ENCODE data around the gene FREM2. TPM values are rescaled to one million over a fixed set of nuclear protein-coding genes. Genes with fewer than 3 reads are reported as not detected.

Gene FREM2
- total RNA-seq, 1 donor from 2014 or later = 4.6 TPM

DNA sequence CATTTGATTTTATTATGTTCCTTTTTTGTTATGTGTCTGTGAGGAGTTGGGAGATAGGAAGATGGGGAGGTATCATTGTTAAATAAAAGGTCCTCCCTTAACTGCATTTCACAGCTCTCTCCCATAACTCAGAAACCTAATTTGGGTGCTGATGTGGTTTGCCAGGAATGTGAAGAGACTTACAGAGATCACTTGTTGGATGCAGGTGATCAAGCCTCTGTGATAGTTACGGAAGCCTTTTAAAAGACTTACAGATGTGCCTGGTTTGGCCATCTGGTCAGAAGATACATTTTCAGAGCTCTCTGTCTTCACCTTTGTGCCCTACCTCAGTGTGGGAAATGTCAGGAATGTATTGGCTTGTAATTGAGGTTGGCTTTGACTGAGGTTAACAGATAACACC, 157.7 kb downstream of the FREM2 start:
- no peak overlapping the region for H3K27ac Mint-ChIP-seq (ENCODE audit: unreplicated experiment)
- no peaks in the 10 kb centered on the region for H3K4me1 Mint-ChIP-seq (ENCODE audit: unreplicated experiment)
- H3K4me3 Mint-ChIP-seq (ENCODE audit: unreplicated experiment) = no peak overlapping the region
- TF ChIP-seq, protein P1, sequence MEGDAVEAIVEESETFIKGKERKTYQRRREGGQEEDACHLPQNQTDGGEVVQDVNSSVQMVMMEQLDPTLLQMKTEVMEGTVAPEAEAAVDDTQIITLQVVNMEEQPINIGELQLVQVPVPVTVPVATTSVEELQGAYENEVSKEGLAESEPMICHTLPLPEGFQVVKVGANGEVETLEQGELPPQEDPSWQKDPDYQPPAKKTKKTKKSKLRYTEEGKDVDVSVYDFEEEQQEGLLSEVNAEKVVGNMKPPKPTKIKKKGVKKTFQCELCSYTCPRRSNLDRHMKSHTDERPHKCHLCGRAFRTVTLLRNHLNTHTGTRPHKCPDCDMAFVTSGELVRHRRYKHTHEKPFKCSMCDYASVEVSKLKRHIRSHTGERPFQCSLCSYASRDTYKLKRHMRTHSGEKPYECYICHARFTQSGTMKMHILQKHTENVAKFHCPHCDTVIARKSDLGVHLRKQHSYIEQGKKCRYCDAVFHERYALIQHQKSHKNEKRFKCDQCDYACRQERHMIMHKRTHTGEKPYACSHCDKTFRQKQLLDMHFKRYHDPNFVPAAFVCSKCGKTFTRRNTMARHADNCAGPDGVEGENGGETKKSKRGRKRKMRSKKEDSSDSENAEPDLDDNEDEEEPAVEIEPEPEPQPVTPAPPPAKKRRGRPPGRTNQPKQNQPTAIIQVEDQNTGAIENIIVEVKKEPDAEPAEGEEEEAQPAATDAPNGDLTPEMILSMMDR (IDR thresholded peaks at IDR 0.05; ENCODE audit: unreplicated experiment) = no peak
- no peaks in the 10 kb centered on the region for H3K9me3 Mint-ChIP-seq (ENCODE audit: unreplicated experiment)
- H3K27me3 Mint-ChIP-seq (ENCODE audit: unreplicated experiment) = no peaks in the 10 kb centered on the region
- H3K36me3 Mint-ChIP-seq (ENCODE audit: low read depth, unreplicated experiment) = no peaks in the 10 kb centered on the region
- DNase-seq (ENCODE audit: low spot score) = no peak

DNA sequence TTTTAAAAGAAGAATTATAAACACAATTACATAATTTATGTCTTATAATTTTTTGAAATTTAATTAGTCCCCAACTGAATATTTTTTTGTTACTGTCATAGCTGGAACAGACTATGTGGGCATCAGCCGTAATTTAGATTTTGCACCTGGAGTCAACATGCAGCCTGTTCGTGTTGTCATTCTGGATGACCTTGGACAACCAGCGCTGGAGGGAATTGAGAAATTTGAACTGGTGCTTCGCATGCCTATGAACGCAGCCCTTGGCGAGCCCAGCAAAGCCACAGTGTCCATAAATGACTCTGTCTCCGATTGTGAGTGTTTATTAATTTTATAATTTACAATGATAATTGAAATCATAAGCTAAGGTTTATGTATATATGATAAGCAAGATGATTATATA, 161.5 kb downstream of the FREM2 start:
- DNase-seq (ENCODE audit: low spot score) = no peak
- TF ChIP-seq, protein P1 (IDR thresholded peaks at IDR 0.05; ENCODE audit: unreplicated experiment) = no peak
- H3K4me1 Mint-ChIP-seq (ENCODE audit: unreplicated experiment) = no peaks in the 10 kb centered on the region
- no peak overlapping the region for H3K27ac Mint-ChIP-seq (ENCODE audit: unreplicated experiment)
- H3K36me3 Mint-ChIP-seq (ENCODE audit: low read depth, unreplicated experiment) = no peaks in the 10 kb centered on the region
- H3K27me3 Mint-ChIP-seq (ENCODE audit: unreplicated experiment) = no peaks in the 10 kb centered on the region
- H3K9me3 Mint-ChIP-seq (ENCODE audit: unreplicated experiment) = no peaks in the 10 kb centered on the region
- no peak overlapping the region for H3K4me3 Mint-ChIP-seq (ENCODE audit: unreplicated experiment)

DNA sequence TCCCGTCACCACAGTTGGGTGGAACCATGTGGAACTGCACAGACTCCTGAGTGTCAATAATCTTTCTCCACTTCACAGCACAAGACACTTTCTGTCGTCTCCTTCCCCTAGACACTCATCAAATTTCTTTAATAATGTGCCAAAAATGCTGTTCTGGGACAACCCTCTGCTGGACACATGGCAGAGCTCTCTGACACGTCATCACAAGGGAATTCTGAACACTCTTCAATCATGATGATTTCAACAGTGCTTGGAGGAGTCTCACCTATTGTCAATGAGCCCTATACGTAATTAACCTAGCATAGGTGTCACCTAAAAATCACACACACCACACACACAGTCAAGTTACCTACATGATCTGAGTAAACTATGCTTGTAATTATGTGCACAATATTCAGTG, 162.4 kb downstream of the FREM2 start:
- H3K36me3 Mint-ChIP-seq (ENCODE audit: low read depth, unreplicated experiment) = no peaks in the 10 kb centered on the region
- no peak overlapping the region for H3K27ac Mint-ChIP-seq (ENCODE audit: unreplicated experiment)
- DNase-seq (ENCODE audit: low spot score) = no peak
- TF ChIP-seq, protein P1 (IDR thresholded peaks at IDR 0.05; ENCODE audit: unreplicated experiment) = no peak
- H3K9me3 Mint-ChIP-seq (ENCODE audit: unreplicated experiment) = no peaks in the 10 kb centered on the region
- H3K4me1 Mint-ChIP-seq (ENCODE audit: unreplicated experiment) = no peaks in the 10 kb centered on the region
- no peaks in the 10 kb centered on the region for H3K27me3 Mint-ChIP-seq (ENCODE audit: unreplicated experiment)
- no peak overlapping the region for H3K4me3 Mint-ChIP-seq (ENCODE audit: unreplicated experiment)

DNA sequence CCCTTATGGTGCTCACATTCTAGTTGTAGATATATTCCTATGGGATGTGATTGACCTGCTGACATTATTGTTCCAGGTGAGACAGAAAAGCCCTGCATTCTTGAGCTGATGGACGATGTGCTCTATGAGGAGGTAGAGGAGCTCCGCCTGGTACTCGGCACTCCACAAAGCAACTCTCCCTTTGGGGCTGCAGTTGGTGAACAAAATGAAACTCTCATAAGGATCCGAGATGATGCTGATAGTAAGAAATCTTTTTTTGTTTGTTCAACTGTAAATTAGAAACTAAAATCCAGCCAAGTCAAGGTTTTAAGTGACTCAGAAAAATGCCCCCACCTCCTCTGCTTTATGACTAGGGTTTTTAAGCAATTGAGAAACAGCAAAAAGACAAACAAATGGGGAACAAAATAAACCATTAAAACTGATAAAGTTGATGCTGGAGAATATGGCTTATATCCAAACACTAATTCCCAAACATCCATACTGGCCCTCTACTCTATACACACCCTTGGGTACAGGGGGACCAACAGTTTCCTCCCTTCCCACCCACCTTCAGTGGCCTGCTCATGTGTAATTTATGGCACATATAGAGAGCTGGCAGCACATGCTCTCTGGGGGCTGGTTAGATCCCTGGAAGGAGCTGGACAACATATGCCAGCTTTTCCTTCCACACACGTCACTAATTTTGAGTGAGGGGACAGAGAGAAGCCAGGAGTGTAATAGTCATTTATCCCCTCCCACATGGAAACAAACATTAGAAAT, 164.2 kb downstream of the FREM2 start:
- H3K9me3 Mint-ChIP-seq (ENCODE audit: unreplicated experiment) = no peaks in the 10 kb centered on the region
- no peak overlapping the region for H3K27ac Mint-ChIP-seq (ENCODE audit: unreplicated experiment)

DNA sequence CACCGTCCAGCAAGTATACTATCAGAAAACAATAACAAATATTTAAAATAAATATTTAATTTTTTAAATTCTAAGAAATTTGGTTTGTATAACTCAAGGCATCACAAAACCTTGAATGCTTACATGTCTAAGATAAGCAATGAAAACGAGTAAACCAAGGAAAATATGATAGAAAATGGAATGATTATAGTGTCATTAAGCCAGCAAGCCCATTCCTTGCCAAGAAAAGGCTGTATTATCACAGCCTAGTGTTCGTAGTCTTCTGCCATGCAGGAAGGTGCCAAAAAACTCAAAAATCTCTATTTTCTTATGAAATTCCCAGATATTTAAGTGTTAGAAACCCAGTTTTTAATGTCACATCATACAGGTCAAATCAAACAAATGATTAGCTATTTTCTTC, 167.3 kb downstream of the FREM2 start:
- Mint-ChIP-seq H3K36me3 (ENCODE audit: low read depth, unreplicated experiment) (no peaks in the 10 kb centered on the region), H3K27ac (ENCODE audit: unreplicated experiment) (no peak overlapping the region), H3K9me3 (ENCODE audit: unreplicated experiment) (no peaks in the 10 kb centered on the region), H3K27me3 (ENCODE audit: unreplicated experiment) (peaks cover 2% of the 10 kb centered on the region), H3K4me1 (ENCODE audit: unreplicated experiment) (no peaks in the 10 kb centered on the region), H3K4me3 (ENCODE audit: unreplicated experiment) (no peak overlapping the region)
- no peak for DNase-seq (ENCODE audit: low spot score)
- TF ChIP-seq, protein P1 (IDR thresholded peaks at IDR 0.05; ENCODE audit: unreplicated experiment) = no peak

More for the DNA sequence above, 164.2 kb downstream of the FREM2 start:
- Mint-ChIP-seq H3K4me3 (ENCODE audit: unreplicated experiment) (no peak overlapping the region), H3K36me3 (ENCODE audit: low read depth, unreplicated experiment) (no peaks in the 10 kb centered on the region), H3K4me1 (ENCODE audit: unreplicated experiment) (no peaks in the 10 kb centered on the region), H3K27me3 (ENCODE audit: unreplicated experiment) (peaks cover 2% of the 10 kb centered on the region)
- TF ChIP-seq, protein P1 (IDR thresholded peaks at IDR 0.05; ENCODE audit: unreplicated experiment) = no peak
- no peak for DNase-seq (ENCODE audit: low spot score)

All from endothelial cell (in vitro differentiated cells).